Putamen (tissue), 1 donor: ENCODE measurements around the gene TCF4.

Experiments
- DNase-seq: peaks from one replicate; pipeline ENCODE4 v3.0.0-alpha.2; 2016; ENCODE audit warnings: low spot score

The TCF4 gene

GRCh38 chr18:55588111-55588869 lies at the start of gene TCF4:
Gene TCF4, minus strand, starts transcription at chr18:55588192. Its CDS starts 1,076 bp downstream, at chr18:55587116.
- peak; percentile 64 for DNase-seq

- no peak for DNase-seq
These were observed 49.2 kb upstream of the TCF4 start for GRCh38 chr18:55637204-55637603.

DNA sequence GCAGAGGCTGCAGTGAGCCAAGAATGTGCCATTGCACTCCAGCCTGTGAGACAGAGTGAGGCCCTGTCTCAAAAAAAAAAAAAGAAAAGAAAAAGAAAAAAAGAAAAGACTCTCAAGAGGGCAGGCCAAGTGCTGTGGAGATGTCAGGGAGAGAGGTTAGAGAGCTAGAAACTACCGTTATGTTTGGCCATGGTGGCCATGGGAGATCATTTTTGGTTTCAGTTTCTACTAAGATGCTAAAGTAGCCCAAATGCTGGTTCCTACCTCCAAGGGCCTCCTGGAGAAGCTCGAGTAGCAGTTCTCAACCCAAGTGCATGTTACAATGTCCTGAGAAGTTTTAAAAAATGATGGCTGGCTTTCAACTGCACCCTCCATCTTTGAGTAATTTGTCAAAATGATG lies 47.4 kb upstream of the TCF4 start:
- no peak for DNase-seq

- DNase-seq, result no peak
These were observed 46.6 kb upstream of the TCF4 start for GRCh38 chr18:55634545-55634944.

- DNase-seq, result no peak
These were observed 45.0 kb upstream of the TCF4 start for GRCh38 chr18:55633032-55633431.

DNA sequence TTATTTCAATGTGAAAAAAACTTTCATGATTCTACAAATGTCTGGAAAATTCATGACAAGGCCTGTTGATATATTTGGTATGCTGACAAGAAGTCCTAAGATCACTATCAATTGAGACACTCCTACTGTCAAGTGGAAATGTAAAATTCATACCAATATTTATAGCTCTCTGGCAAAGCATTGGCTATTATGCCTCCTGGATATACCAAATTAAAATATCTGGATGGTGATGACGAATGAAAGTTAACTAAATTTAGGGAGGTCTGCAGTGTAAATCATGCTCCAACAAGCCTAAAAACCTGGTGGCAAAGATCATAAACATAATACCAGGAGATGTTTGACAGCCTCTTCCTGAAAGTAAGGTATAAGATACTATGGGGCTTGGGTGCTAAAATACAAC lies 41.1 kb upstream of the TCF4 start:
- no peak for DNase-seq

DNA sequence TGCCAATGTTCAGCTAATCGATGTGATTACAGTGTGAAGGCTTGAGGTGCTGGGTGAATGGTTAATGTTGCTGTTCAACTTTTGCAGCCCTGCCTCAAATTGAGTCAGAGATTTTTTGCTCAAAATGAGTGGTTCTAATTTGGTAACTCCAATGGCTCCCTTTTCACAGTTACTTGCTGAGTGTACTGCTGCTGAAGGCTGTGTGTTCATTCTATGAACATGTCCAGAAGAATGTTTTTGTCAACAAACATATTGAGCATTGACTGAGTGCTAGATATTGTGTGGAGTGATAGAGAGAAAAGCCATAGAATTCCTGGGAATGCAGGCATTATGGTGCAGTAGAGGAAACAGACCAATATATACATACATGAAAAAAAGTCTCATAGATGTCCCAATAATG lies 39.0 kb upstream of the TCF4 start:
- DNase-seq, result no peak

GRCh38 chr18:55625901-55626300 lies 37.9 kb upstream of the TCF4 start:
- no peak for DNase-seq

DNA sequence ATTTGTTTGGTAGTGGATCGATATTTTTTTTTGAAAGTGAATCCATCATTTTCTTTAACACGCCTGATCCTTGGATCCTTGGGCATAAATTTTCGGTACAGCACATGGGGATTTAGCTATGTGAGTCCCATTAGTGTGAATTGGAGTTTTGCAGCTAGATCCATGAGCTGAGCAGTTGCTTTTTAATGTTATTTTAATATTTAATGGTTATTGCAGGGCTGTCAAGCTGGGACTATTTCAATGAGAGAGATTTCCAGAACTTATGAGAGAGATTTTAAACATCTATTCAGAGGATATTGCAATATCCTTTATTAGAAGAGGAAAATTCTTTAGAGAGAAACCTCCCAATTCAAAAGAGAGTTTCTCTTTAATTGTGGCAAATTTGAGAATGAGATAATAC lies 35.6 kb upstream of the TCF4 start:
- DNase-seq, result no peak

DNA sequence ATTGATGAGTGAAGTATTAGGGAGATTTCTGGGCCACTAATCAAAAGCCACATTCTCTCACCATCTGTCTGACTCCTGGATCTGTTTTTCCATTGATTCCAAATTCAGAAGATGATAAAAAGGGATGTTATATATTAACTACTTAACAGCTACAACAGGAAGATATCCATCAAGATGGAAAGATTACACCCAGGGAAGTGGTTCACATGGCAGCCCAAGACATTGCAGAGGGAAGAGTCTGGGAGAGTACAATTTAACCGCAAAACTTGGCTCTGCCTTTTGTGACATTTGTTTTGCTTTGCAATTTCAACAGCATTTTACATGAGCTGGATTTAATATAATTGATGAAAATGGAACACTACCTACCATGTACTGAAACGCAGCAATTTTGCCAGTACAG lies 22.5 kb upstream of the TCF4 start:
- no peak for DNase-seq

DNA sequence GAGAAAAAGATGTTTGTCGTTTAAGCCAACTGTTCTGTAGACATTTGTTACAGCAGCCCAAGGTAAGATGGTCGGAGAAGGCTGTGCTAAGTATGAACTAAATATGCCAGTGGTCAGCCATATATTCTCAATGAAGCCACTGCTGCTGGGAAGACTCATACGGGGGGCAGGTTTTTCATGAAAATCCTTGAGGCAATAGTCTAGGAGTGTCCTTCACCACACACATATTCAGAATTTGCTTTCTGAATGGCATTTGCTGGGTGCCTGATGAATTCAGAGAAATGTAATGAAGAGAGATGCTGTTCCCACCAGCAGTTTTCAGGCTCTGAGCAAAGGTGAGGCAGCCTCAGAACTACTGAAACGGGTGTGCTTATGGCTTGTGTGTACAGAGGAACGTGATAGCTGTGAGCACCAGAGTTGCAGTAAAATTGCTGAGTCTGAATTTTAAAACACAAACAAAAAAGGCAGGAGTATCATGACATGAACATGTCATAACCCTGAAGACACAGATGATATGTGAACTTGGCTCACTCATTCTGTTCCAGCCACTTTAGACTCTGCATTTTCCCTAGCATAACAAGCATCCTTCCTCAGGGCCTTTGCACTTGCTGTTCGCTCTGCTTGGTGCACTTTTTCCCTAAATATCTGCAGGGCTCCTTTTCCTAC lies 21.3 kb upstream of the TCF4 start:
- no peak for DNase-seq

DNA sequence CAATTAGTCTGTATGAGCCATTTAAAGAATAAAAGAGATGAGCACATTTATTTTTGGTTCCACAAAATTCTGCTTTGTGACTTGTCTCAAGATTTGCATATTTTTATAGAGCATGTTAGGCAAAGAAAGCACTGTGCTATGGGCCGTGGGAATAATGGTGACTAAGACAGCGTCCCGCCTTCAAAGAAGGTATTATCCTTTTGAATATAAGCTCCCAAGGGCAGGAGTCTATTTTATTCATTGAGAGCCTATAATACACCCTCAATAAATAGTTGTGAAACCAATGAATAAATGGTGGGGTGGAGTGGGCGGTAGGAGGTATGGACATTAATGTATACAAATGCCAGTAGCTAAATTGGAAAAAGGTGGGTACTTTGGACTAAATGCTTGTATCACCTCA lies 20.5 kb upstream of the TCF4 start:
- DNase-seq, result no peak

DNA sequence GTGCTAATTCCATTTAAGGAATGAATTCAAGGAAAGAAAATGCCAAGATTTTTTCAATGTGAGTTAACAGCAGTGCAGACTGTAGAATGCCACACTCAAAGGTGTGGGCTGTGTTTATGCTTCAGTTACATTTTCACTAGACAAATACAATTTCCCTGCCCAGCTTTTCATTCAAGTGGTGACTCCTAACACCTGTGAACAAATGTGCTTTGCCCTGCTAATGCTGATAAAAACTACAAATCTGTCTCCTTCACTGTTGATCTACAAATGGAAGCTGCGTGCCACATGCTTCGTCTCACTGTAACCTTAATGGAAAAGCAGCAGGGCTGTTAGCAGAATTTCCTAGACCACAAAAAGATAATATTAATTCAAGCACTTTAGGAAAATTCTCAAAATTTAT lies 19.8 kb upstream of the TCF4 start:
- no peak for DNase-seq

DNA sequence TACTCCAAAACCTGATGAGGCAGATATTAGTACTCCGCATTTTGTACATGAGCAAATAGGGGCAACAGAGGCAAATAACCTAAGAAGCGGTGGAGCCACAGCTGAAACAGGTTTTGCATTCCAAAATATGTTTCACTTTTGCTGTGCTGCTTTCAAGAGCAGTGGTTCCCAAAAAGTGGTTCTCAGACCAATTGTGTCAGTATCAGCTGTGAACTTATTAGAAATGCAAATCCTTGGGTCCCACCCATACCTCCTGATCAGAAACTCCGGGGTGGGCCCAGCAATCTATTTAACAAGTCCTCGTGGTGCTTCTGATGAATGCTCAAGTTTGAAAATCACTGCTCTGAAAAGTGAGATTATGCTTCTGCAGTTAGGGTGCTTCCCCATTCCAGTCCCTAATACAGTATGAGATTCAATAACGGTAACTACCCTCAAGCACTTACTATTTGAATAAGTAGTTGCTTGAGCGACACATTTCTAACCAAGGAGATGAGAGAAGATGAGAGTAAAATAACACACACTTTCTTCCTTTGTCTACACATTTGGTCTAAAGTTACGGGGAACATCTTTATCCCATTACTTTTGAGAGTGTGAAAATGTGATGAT lies 17.8 kb upstream of the TCF4 start:
- no peak for DNase-seq

- no peak for DNase-seq
These were observed 15.8 kb upstream of the TCF4 start for GRCh38 chr18:55603775-55604174.

DNA sequence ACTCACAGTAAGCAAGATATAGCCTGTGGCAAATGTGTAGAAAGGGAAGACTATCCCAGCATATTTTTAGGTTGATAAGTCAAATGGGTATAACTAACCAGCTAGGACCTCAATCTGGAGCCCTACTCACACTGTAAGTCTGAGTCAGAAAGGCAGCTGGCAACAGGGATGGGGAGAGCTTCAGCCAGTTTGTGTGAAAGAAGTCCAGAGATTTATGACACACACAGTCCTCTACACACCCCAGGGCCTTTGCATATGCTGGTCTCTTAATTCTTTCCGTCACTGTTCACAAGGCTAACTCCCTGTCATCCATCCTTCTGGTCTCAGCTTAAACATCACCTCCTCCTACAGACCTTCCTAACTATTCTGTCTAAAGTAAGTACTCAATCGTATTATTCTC lies 5.9 kb upstream of the TCF4 start:
- no peak for DNase-seq

GRCh38 chr18:55592572-55592971 lies 4.6 kb upstream of the TCF4 start:
- DNase-seq, result no peak

- DNase-seq, result no peak
These were observed 4.1 kb upstream of the TCF4 start for GRCh38 chr18:55592106-55592505.

DNA sequence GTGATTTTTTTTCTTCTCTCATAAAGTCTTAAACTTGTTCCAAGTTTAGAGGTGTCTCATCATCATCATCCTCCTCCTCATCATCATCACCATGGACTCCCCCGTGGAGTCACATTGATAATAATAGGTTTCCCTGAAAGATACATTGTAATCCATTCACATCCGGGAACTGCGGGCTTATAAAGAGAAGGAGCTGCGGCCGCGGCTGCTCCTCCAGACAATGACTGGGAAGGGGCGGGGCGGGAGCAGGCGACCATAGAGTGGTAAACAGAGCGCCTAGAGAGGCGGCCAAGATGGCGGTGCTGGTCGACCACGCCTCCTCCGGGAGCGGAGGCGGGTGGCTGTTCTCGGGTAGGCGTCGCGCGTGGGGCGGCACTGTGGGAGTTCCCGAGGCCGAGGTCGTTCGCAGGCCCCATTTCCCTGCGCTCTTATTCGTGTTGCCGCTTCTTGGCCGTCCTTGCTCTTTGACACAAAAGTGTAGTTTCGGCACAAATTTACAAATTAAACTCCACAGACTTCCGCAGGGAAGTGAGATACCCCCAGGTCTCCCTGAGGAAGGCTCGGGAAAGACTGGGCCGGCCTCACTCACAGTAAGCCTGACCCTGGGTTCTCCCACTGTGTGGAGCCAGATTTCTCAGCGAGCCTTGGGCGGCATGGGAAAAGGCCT lies 1.8 kb upstream of the TCF4 start:
- peak; percentile 92 for DNase-seq

DNA sequence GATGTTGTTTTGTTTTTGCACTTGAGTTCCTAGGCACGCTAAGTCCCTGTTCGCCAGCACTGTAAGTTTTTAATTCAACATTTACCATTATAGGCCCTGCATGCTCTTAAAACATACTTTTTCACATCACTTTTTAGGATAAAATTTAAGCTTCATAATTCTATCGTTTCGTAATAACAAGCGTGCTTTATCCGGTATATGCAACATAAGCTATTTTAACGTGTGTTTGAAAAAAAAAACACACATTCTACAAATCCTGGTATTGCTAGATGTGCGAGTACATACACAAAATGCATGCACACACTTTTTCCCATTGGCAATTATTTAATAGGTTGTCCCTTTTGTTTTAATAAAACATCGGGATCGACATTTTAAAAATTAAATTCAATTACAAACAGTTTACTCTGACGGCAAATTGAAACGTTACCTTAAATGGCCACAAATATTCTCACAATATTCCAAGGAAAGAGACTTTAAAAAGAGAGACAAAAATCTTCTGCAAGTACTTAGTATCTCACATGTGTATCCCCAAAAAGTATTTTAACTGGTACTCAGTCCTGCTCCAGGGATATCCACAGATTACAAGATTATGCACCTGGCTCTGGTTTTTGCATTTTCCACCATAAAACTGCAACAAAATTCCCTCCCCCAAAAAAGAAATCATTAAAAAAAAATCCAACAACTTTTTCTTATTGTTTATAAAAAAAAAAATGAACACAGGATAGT lies 1.0 kb upstream of the TCF4 start:
- DNase-seq, result no peak

DNA sequence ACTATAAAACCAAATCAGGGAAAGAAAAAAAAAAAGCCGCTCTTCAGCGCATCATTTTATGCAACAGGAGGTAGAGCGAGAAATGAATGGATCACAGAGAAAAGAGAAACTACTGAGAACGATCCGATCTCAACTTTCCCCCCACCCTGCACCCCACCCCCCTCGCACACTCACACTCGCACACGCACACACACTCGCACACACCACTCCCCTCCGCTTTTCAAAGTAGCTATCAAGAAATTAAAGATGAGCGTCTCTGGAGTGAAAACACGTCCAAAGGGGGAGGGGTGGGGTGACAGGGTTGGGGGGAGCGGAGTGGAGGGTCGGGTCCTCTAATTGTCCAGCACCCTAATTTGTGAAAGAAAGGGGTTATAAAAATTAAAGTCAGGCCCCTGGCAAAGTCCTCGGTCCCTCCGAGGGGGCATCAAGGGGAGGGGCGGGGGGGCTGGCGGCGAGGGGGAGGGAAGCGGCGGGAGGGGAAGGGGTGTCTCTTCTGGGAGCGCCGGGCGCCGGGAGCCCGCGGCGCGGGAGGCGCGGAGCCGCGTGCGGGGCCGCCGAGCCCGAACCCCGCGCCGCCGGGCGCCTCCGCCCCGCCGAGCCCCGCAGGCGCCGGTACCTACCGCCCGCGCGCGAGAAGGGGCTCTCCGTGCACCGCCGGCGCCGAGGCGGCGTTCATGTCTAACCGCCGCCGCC lies 428 bp downstream of the TCF4 start:
- peak; percentile 54 for DNase-seq
